HepG2 (cell line): ENCODE results near the gene HSPB6. TPM values are rescaled to one million over a fixed set of nuclear protein-coding genes. Genes with fewer than 3 reads are reported as not detected.

ENCODE experiments used
- PRMT3 ChIP-seq: sonication (generic); formaldehyde crosslinking; IDR thresholded peaks from 2 replicates; pipeline ENCODE4 v1.8.1; 2022; ENCODE audit warnings: low read depth, mild to moderate bottlenecking, moderate library complexity, missing genetic modification reagents, borderline replicate concordance
- ZBTB3 ChIP-seq: sonication (generic); formaldehyde crosslinking; IDR thresholded peaks from 2 replicates; pipeline ENCODE4 v1.4.0; 2020; ENCODE audit warnings: low read depth, mild to moderate bottlenecking, moderate library complexity, missing genetic modification reagents, borderline replicate concordance
- polyA plus RNA-seq, 8 experiments: library from polyadenylated mRNA; depleted of rRNA in 3 of 8; stranded (reverse) in 7 of 8; unstranded in 1 of 8; fragments of >200 nt; fragmentation: Illumina TruSeq in 4 of 8; extraction: Trizol in 4 of 8; gene quantifications; 2 replicates each; pipeline versions ENCODE4 v1.2.1 to v1.2.3, GENCODE V29; 2011 to 2016; ENCODE audit warnings: low read depth in 4 of 8, missing spikeins in 1 of 8, mixed read lengths in 1 of 8; ENCODE audit not compliant: insufficient read depth in 1 of 8
- total RNA-seq, 5 experiments: library from RNA; depleted of rRNA; stranded (reverse); fragments of >200 nt; fragmentation: Illumina TruSeq; extraction: Trizol; gene quantifications; 2 replicates each; pipeline ENCODE4 v1.2.3, GENCODE V29; 2016; ENCODE audit warnings: low read depth in 1 of 5
- TF ChIP-seq, protein P1 (sequence below): sonication (generic); formaldehyde crosslinking; IDR thresholded peaks from 2 replicates; pipeline ENCODE4 v1.4.0; 2020; ENCODE audit warnings: missing genetic modification reagents
- TF ChIP-seq, protein P2 (sequence below): sonication (generic); formaldehyde crosslinking; IDR thresholded peaks from 2 replicates; pipeline ENCODE4 v1.9.0; 2021; ENCODE audit warnings: mild to moderate bottlenecking, missing genetic modification reagents
- TF ChIP-seq, protein P3 (sequence below): sonication (generic); formaldehyde crosslinking; IDR thresholded peaks from 2 replicates; pipeline ENCODE4 v1.5.1; 2020; ENCODE audit warnings: mild to moderate bottlenecking, missing genetic modification reagents, borderline replicate concordance
- TF ChIP-seq, protein P4 (sequence below): sonication (generic); formaldehyde crosslinking; IDR thresholded peaks from 2 replicates; pipeline ENCODE4 v1.8.0; 2022; ENCODE audit warnings: missing genetic modification reagents, mild to moderate bottlenecking, inconsistent platforms, borderline replicate concordance

HSPB6 gene
- total and polyA plus RNA-seq, 2 of the 13 experiments (the other 11 are each of a cell fraction or from before 2014, with no cell fraction given): 0.18 TPM; not detected in 1

DNA sequence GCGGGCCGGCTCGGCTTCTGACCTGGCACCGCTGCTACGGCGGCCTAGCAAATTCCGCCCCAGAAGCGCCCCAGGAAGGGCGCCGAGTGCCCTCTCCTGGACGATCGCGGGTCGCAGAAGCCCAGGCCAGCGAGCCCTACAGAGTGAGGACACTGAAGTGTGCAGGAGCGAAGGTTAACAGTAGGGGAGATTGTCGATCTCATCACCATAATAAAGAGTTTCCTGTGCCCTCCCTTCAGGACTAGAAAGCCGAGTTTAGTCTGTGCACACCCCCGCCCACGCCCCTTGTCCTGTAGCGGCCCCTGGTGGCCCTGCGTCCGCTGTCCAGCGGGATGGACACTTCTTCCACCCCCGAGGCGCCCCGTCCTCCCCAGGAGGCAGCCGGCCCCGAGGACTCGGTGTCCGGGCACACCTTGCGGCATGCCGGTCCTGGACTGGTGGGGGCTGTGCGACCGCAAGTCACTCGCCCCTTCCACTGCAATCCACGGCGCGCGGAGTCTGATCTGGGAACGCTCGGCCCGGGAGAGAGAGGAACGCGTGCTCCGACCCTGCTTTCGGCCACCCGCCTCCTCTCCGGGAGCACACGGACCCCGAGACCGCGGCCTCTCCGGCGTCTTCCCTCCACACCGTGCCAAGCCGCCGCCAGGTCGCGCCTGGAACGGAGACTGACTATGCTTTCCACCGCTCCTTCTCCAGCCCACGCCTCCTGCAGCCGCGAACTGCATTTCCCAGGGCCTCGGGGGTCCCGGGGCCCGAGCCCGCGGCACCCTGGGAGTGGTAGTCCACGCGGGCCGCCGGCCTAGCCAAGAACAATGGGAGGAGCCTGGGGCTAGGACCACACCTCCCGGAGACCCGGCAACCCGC lies 39.8 kb downstream of the HSPB6 start (continued):
- TF ChIP-seq, protein P1, sequence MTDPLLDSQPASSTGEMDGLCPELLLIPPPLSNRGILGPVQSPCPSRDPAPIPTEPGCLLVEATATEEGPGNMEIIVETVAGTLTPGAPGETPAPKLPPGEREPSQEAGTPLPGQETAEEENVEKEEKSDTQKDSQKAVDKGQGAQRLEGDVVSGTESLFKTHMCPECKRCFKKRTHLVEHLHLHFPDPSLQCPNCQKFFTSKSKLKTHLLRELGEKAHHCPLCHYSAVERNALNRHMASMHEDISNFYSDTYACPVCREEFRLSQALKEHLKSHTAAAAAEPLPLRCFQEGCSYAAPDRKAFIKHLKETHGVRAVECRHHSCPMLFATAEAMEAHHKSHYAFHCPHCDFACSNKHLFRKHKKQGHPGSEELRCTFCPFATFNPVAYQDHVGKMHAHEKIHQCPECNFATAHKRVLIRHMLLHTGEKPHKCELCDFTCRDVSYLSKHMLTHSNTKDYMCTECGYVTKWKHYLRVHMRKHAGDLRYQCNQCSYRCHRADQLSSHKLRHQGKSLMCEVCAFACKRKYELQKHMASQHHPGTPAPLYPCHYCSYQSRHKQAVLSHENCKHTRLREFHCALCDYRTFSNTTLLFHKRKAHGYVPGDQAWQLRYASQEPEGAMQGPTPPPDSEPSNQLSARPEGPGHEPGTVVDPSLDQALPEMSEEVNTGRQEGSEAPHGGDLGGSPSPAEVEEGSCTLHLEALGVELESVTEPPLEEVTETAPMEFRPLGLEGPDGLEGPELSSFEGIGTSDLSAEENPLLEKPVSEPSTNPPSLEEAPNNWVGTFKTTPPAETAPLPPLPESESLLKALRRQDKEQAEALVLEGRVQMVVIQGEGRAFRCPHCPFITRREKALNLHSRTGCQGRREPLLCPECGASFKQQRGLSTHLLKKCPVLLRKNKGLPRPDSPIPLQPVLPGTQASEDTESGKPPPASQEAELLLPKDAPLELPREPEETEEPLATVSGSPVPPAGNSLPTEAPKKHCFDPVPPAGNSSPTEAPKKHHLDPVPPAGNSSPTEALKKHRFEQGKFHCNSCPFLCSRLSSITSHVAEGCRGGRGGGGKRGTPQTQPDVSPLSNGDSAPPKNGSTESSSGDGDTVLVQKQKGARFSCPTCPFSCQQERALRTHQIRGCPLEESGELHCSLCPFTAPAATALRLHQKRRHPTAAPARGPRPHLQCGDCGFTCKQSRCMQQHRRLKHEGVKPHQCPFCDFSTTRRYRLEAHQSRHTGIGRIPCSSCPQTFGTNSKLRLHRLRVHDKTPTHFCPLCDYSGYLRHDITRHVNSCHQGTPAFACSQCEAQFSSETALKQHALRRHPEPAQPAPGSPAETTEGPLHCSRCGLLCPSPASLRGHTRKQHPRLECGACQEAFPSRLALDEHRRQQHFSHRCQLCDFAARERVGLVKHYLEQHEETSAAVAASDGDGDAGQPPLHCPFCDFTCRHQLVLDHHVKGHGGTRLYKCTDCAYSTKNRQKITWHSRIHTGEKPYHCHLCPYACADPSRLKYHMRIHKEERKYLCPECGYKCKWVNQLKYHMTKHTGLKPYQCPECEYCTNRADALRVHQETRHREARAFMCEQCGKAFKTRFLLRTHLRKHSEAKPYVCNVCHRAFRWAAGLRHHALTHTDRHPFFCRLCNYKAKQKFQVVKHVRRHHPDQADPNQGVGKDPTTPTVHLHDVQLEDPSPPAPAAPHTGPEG (CRISPR knock-in tag): peak; percentile 92
- TF ChIP-seq ZBTB3 (0 out of 2 replicates have a peak, but pooled peaks have one; percentile 3), PRMT3 (CRISPR knock-in tag) (no peak; the same call in 1 of the 2 replicates)
- TF ChIP-seq, protein P2, sequence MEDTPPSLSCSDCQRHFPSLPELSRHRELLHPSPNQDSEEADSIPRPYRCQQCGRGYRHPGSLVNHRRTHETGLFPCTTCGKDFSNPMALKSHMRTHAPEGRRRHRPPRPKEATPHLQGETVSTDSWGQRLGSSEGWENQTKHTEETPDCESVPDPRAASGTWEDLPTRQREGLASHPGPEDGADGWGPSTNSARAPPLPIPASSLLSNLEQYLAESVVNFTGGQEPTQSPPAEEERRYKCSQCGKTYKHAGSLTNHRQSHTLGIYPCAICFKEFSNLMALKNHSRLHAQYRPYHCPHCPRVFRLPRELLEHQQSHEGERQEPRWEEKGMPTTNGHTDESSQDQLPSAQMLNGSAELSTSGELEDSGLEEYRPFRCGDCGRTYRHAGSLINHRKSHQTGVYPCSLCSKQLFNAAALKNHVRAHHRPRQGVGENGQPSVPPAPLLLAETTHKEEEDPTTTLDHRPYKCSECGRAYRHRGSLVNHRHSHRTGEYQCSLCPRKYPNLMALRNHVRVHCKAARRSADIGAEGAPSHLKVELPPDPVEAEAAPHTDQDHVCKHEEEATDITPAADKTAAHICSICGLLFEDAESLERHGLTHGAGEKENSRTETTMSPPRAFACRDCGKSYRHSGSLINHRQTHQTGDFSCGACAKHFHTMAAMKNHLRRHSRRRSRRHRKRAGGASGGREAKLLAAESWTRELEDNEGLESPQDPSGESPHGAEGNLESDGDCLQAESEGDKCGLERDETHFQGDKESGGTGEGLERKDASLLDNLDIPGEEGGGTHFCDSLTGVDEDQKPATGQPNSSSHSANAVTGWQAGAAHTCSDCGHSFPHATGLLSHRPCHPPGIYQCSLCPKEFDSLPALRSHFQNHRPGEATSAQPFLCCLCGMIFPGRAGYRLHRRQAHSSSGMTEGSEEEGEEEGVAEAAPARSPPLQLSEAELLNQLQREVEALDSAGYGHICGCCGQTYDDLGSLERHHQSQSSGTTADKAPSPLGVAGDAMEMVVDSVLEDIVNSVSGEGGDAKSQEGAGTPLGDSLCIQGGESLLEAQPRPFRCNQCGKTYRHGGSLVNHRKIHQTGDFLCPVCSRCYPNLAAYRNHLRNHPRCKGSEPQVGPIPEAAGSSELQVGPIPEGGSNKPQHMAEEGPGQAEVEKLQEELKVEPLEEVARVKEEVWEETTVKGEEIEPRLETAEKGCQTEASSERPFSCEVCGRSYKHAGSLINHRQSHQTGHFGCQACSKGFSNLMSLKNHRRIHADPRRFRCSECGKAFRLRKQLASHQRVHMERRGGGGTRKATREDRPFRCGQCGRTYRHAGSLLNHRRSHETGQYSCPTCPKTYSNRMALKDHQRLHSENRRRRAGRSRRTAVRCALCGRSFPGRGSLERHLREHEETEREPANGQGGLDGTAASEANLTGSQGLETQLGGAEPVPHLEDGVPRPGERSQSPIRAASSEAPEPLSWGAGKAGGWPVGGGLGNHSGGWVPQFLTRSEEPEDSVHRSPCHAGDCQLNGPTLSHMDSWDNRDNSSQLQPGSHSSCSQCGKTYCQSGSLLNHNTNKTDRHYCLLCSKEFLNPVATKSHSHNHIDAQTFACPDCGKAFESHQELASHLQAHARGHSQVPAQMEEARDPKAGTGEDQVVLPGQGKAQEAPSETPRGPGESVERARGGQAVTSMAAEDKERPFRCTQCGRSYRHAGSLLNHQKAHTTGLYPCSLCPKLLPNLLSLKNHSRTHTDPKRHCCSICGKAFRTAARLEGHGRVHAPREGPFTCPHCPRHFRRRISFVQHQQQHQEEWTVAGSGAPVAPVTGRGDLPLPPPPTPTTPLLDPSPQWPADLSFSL: no peak
- TF ChIP-seq, protein P3, sequence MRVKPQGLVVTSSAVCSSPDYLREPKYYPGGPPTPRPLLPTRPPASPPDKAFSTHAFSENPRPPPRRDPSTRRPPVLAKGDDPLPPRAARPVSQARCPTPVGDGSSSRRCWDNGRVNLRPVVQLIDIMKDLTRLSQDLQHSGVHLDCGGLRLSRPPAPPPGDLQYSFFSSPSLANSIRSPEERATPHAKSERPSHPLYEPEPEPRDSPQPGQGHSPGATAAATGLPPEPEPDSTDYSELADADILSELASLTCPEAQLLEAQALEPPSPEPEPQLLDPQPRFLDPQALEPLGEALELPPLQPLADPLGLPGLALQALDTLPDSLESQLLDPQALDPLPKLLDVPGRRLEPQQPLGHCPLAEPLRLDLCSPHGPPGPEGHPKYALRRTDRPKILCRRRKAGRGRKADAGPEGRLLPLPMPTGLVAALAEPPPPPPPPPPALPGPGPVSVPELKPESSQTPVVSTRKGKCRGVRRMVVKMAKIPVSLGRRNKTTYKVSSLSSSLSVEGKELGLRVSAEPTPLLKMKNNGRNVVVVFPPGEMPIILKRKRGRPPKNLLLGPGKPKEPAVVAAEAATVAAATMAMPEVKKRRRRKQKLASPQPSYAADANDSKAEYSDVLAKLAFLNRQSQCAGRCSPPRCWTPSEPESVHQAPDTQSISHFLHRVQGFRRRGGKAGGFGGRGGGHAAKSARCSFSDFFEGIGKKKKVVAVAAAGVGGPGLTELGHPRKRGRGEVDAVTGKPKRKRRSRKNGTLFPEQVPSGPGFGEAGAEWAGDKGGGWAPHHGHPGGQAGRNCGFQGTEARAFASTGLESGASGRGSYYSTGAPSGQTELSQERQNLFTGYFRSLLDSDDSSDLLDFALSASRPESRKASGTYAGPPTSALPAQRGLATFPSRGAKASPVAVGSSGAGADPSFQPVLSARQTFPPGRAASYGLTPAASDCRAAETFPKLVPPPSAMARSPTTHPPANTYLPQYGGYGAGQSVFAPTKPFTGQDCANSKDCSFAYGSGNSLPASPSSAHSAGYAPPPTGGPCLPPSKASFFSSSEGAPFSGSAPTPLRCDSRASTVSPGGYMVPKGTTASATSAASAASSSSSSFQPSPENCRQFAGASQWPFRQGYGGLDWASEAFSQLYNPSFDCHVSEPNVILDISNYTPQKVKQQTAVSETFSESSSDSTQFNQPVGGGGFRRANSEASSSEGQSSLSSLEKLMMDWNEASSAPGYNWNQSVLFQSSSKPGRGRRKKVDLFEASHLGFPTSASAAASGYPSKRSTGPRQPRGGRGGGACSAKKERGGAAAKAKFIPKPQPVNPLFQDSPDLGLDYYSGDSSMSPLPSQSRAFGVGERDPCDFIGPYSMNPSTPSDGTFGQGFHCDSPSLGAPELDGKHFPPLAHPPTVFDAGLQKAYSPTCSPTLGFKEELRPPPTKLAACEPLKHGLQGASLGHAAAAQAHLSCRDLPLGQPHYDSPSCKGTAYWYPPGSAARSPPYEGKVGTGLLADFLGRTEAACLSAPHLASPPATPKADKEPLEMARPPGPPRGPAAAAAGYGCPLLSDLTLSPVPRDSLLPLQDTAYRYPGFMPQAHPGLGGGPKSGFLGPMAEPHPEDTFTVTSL (CRISPR knock-in tag): 0 out of 2 replicates have a peak, but pooled peaks have one; percentile 43
- TF ChIP-seq, protein P4, sequence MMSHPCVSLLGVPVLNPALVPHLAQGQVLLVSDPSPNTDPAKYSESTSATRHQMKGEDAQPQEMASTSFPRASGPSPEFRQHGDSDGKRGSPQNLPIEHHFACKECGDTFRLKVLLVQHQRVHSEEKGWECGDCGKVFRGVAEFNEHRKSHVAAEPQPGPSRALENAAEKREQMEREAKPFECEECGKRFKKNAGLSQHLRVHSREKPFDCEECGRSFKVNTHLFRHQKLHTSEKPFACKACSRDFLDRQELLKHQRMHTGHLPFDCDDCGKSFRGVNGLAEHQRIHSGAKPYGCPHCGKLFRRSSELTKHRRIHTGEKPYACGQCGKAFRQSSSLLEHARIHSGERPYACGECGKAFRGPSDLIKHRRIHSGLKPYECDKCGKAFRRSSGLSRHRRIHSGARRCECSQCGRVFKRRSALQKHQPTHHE (CRISPR knock-in tag): peak; percentile 76; the same call in 1 of the 2 replicates
